Measurements from ENCODE around the gene ZCWPW1.
A peak's percentile ranks its signal among the peaks of the same experiment; 100 is the strongest.
"Not testable (repeated sequence)": the region's sequence is repeated elsewhere in the genome, so short reads cannot be mapped to it uniquely, and the experiment has no call there.

The ZCWPW1 gene

GRCh38 chr7:100397315-100398081 is 31.0 kb downstream of the ZCWPW1 start:
- DNase-seq = no peak

- no peak for DNase-seq
These were observed 32.0 kb downstream of the ZCWPW1 start for GRCh38 chr7:100396421-100396982.

GRCh38 chr7:100394077-100394476 is 34.4 kb downstream of the ZCWPW1 start:
- no peak for DNase-seq

GRCh38 chr7:100393233-100393905 is 35.1 kb downstream of the ZCWPW1 start:
- no peak for DNase-seq

- DNase-seq = no peak
These were observed 38.1 kb downstream of the ZCWPW1 start for GRCh38 chr7:100390286-100391009.

- no peak for DNase-seq
These were observed 38.9 kb downstream of the ZCWPW1 start for GRCh38 chr7:100389437-100390088.

- no peak for DNase-seq
These were observed 40.8 kb downstream of the ZCWPW1 start for GRCh38 chr7:100387695-100388094.

GRCh38 chr7:100386940-100387339 is 41.6 kb downstream of the ZCWPW1 start:
- no peak for DNase-seq

GRCh38 chr7:100384628-100385294 is 43.7 kb downstream of the ZCWPW1 start:
- DNase-seq = no peak

- peak; percentile 92 for DNase-seq
These were observed 46.2 kb downstream of the ZCWPW1 start for GRCh38 chr7:100382234-100382853.

- not testable (repeated sequence) for DNase-seq
These were observed 46.8 kb downstream of the ZCWPW1 start for GRCh38 chr7:100381531-100382233.

- DNase-seq = no peak
These were observed 48.3 kb downstream of the ZCWPW1 start for GRCh38 chr7:100380196-100380595.

- DNase-seq = no peak
These were observed 50.3 kb downstream of the ZCWPW1 start for GRCh38 chr7:100378114-100378755.

- DNase-seq = no peak
These were observed 52.4 kb downstream of the ZCWPW1 start for GRCh38 chr7:100376066-100376465.

- DNase-seq = no peak
These were observed 53.9 kb downstream of the ZCWPW1 start for GRCh38 chr7:100374601-100375000.

GRCh38 chr7:100373870-100374598 is 54.5 kb downstream of the ZCWPW1 start:
- not testable (repeated sequence) for DNase-seq

- DNase-seq = no peak
These were observed 55.2 kb downstream of the ZCWPW1 start, which contains the start of gene PILRA for GRCh38 chr7:100373261-100373831. TSS of gene PILRA (plus strand) at chr7:100373487. CDS start at chr7:100373657, 170 bp downstream.

GRCh38 chr7:100372694-100373093 is 55.8 kb downstream of the ZCWPW1 start:
- DNase-seq = no peak

- no peak for DNase-seq
These were observed 56.2 kb downstream of the ZCWPW1 start for GRCh38 chr7:100372256-100372655.

Data from NCI-H2227 treated with DMSO at 0.1 percent for 48 hours (cell line).